ENCODE results near the gene KLF13.

The KLF13 gene

DNA sequence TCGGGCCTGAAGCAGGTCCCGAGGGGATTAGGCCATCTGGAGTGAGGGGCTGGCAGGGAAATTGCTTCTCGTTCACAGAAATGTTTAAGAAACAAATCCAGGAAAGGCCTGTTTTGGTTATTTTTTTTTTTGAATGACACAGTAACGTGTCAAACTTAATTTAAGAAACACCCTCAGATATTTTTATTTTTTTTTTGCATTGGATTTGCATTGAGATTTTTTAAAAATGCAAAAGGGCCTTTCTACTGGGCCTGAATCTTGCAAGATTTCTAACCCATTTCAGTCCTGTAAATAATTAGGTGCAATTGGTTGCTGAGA lies 25.0 kb upstream of the KLF13 start:
- Histone ChIP-seq H3K23ac (ENCODE audit: low read length) (no peak overlapping the region), H4K5ac (ENCODE audit: low read length) (no peak overlapping the region), H2BK15ac (replicated peaks; ENCODE audit: low read depth) (no peak overlapping the region), H4K8ac (ENCODE audit: low read depth, low read length) (no peak overlapping the region), H3K4me3 (ENCODE audit: low read length) (no peak overlapping the region), H3K9ac (ENCODE audit: low read length) (no peak overlapping the region), H3K4ac (ENCODE audit: low read depth, low read length) (no peak overlapping the region), H3K79me1 (ENCODE audit: low read length) (no peaks in the 10 kb centered on the region), H2BK5ac (ENCODE audit: low read length) (no peak overlapping the region), H2BK120ac (ENCODE audit: low read depth, low read length) (no peak overlapping the region), H3K27ac (ENCODE audit: low read depth, low read length) (no peak overlapping the region), H3K4me2 (ENCODE audit: low read length) (no peak overlapping the region), H2AK5ac (ENCODE audit: low read length) (no peak overlapping the region), H3K79me2 (ENCODE audit: control insufficient read depth, insufficient read depth, low read length) (no peaks in the 10 kb centered on the region), H3K27me3 (ENCODE audit: insufficient read depth, low read length, poor library complexity) (no peaks in the 10 kb centered on the region), H3K4me1 (ENCODE audit: control insufficient read depth, low read depth, low read length) (peaks cover 9% of the 10 kb centered on the region), H3K56ac (ENCODE audit: low read length) (peak overlapping the region; percentile 65), H3K36me3 (ENCODE audit: control insufficient read depth, insufficient read depth, low read length) (no peaks in the 10 kb centered on the region), H3K18ac (ENCODE audit: low read length) (no peak overlapping the region)
- DNase-seq: no peak
- no CpG with 5 or more reads among the region's 4 CpGs for WGBS (ENCODE audit: extremely low coverage, insufficient coverage, low lambda C conversion rate)

GRCh38 chr15:31302029-31302657 lies 24.5 kb upstream of the KLF13 start:
- WGBS (ENCODE audit: extremely low coverage, insufficient coverage, low lambda C conversion rate): no CpG with 5 or more reads among the region's 13 CpGs
- no peaks in the 10 kb centered on the region for H3K79me1 ChIP-seq (ENCODE audit: low read length)
- peak overlapping the region; percentile 15 for H3K23ac ChIP-seq (ENCODE audit: low read length)
- H3K9ac ChIP-seq (ENCODE audit: low read length): no peak overlapping the region
- H3K4me3 ChIP-seq (ENCODE audit: low read length): no peak overlapping the region
- no peak overlapping the region for H3K4me2 ChIP-seq (ENCODE audit: low read length)
- H2BK15ac ChIP-seq (replicated peaks; ENCODE audit: low read depth): no peak overlapping the region
- H2AK5ac ChIP-seq (ENCODE audit: low read length): no peak overlapping the region
- peaks cover 9% of the 10 kb centered on the region for H3K4me1 ChIP-seq (ENCODE audit: control insufficient read depth, low read depth, low read length)
- H3K27me3 ChIP-seq (ENCODE audit: insufficient read depth, low read length, poor library complexity): no peaks in the 10 kb centered on the region
- H3K27ac ChIP-seq (ENCODE audit: low read depth, low read length): no peak overlapping the region
- DNase-seq: no peak
- no peak overlapping the region for H2BK120ac ChIP-seq (ENCODE audit: low read depth, low read length)
- H3K36me3 ChIP-seq (ENCODE audit: control insufficient read depth, insufficient read depth, low read length): no peaks in the 10 kb centered on the region
- no peak overlapping the region for H2BK5ac ChIP-seq (ENCODE audit: low read length)
- H3K18ac ChIP-seq (ENCODE audit: low read length): no peak overlapping the region
- H4K8ac ChIP-seq (ENCODE audit: low read depth, low read length): no peak overlapping the region
- H3K56ac ChIP-seq (ENCODE audit: low read length): no peak overlapping the region
- no peak overlapping the region for H4K5ac ChIP-seq (ENCODE audit: low read length)
- no peaks in the 10 kb centered on the region for H3K79me2 ChIP-seq (ENCODE audit: control insufficient read depth, insufficient read depth, low read length)
- H3K4ac ChIP-seq (ENCODE audit: low read depth, low read length): no peak overlapping the region

GRCh38 chr15:31302778-31303725 lies 23.6 kb upstream of the KLF13 start:
- peak; percentile 59 for DNase-seq
- no peak overlapping the region for H4K5ac ChIP-seq (ENCODE audit: low read length)
- no peak overlapping the region for H3K9ac ChIP-seq (ENCODE audit: low read length)
- no peaks in the 10 kb centered on the region for H3K27me3 ChIP-seq (ENCODE audit: insufficient read depth, low read length, poor library complexity)
- no peak overlapping the region for H3K23ac ChIP-seq (ENCODE audit: low read length)
- H3K4me1 ChIP-seq (ENCODE audit: control insufficient read depth, low read depth, low read length): peaks cover 9% of the 10 kb centered on the region
- WGBS (ENCODE audit: extremely low coverage, insufficient coverage, low lambda C conversion rate): no CpG with 5 or more reads among the region's 17 CpGs
- no peak overlapping the region for H3K56ac ChIP-seq (ENCODE audit: low read length)
- H2BK5ac ChIP-seq (ENCODE audit: low read length): no peak overlapping the region
- no peaks in the 10 kb centered on the region for H3K79me2 ChIP-seq (ENCODE audit: control insufficient read depth, insufficient read depth, low read length)
- H2AK5ac ChIP-seq (ENCODE audit: low read length): no peak overlapping the region
- no peak overlapping the region for H2BK120ac ChIP-seq (ENCODE audit: low read depth, low read length)
- no peak overlapping the region for H3K18ac ChIP-seq (ENCODE audit: low read length)
- H3K4ac ChIP-seq (ENCODE audit: low read depth, low read length): no peak overlapping the region
- no peaks in the 10 kb centered on the region for H3K79me1 ChIP-seq (ENCODE audit: low read length)
- no peak overlapping the region for H2BK15ac ChIP-seq (replicated peaks; ENCODE audit: low read depth)
- no peak overlapping the region for H3K4me3 ChIP-seq (ENCODE audit: low read length)
- H4K8ac ChIP-seq (ENCODE audit: low read depth, low read length): no peak overlapping the region
- H3K4me2 ChIP-seq (ENCODE audit: low read length): no peak overlapping the region
- no peaks in the 10 kb centered on the region for H3K36me3 ChIP-seq (ENCODE audit: control insufficient read depth, insufficient read depth, low read length)
- no peak overlapping the region for H3K27ac ChIP-seq (ENCODE audit: low read depth, low read length)

GRCh38 chr15:31303726-31304648 lies 22.6 kb upstream of the KLF13 start:
- H3K79me2 ChIP-seq (ENCODE audit: control insufficient read depth, insufficient read depth, low read length): no peaks in the 10 kb centered on the region
- H3K23ac ChIP-seq (ENCODE audit: low read length): no peak overlapping the region
- H2BK5ac ChIP-seq (ENCODE audit: low read length): no peak overlapping the region
- WGBS (ENCODE audit: extremely low coverage, insufficient coverage, low lambda C conversion rate): no CpG with 5 or more reads among the region's 14 CpGs
- H3K4me1 ChIP-seq (ENCODE audit: control insufficient read depth, low read depth, low read length): peaks cover 9% of the 10 kb centered on the region
- no peak overlapping the region for H4K8ac ChIP-seq (ENCODE audit: low read depth, low read length)
- H3K9ac ChIP-seq (ENCODE audit: low read length): no peak overlapping the region
- H3K36me3 ChIP-seq (ENCODE audit: control insufficient read depth, insufficient read depth, low read length): no peaks in the 10 kb centered on the region
- H3K4me2 ChIP-seq (ENCODE audit: low read length): no peak overlapping the region
- H4K5ac ChIP-seq (ENCODE audit: low read length): no peak overlapping the region
- DNase-seq: no peak
- H3K4ac ChIP-seq (ENCODE audit: low read depth, low read length): no peak overlapping the region
- H3K4me3 ChIP-seq (ENCODE audit: low read length): no peak overlapping the region
- H3K79me1 ChIP-seq (ENCODE audit: low read length): no peaks in the 10 kb centered on the region
- H2AK5ac ChIP-seq (ENCODE audit: low read length): no peak overlapping the region
- H3K27ac ChIP-seq (ENCODE audit: low read depth, low read length): no peak overlapping the region
- peak overlapping the region; percentile 62 for H3K56ac ChIP-seq (ENCODE audit: low read length)
- H2BK15ac ChIP-seq (replicated peaks; ENCODE audit: low read depth): no peak overlapping the region
- H3K18ac ChIP-seq (ENCODE audit: low read length): no peak overlapping the region
- no peak overlapping the region for H2BK120ac ChIP-seq (ENCODE audit: low read depth, low read length)
- no peaks in the 10 kb centered on the region for H3K27me3 ChIP-seq (ENCODE audit: insufficient read depth, low read length, poor library complexity)

GRCh38 chr15:31304751-31305365 lies 21.8 kb upstream of the KLF13 start:
- Histone ChIP-seq H3K79me2 (ENCODE audit: control insufficient read depth, insufficient read depth, low read length) (no peaks in the 10 kb centered on the region), H2BK5ac (ENCODE audit: low read length) (no peak overlapping the region), H3K4me2 (ENCODE audit: low read length) (no peak overlapping the region), H3K4ac (ENCODE audit: low read depth, low read length) (no peak overlapping the region), H3K9ac (ENCODE audit: low read length) (no peak overlapping the region), H3K27me3 (ENCODE audit: insufficient read depth, low read length, poor library complexity) (no peaks in the 10 kb centered on the region), H3K23ac (ENCODE audit: low read length) (no peak overlapping the region), H3K4me1 (ENCODE audit: control insufficient read depth, low read depth, low read length) (peaks cover 9% of the 10 kb centered on the region), H3K36me3 (ENCODE audit: control insufficient read depth, insufficient read depth, low read length) (no peaks in the 10 kb centered on the region), H4K8ac (ENCODE audit: low read depth, low read length) (no peak overlapping the region), H2BK120ac (ENCODE audit: low read depth, low read length) (no peak overlapping the region), H2AK5ac (ENCODE audit: low read length) (no peak overlapping the region), H3K79me1 (ENCODE audit: low read length) (no peaks in the 10 kb centered on the region), H3K27ac (ENCODE audit: low read depth, low read length) (no peak overlapping the region), H4K5ac (ENCODE audit: low read length) (no peak overlapping the region), H3K56ac (ENCODE audit: low read length) (no peak overlapping the region), H2BK15ac (replicated peaks; ENCODE audit: low read depth) (no peak overlapping the region), H3K4me3 (ENCODE audit: low read length) (no peak overlapping the region), H3K18ac (ENCODE audit: low read length) (no peak overlapping the region)
- WGBS (ENCODE audit: extremely low coverage, insufficient coverage, low lambda C conversion rate): no CpG with 5 or more reads among the region's 12 CpGs
- peak; percentile 42 for DNase-seq

Measured in mesendoderm (in vitro differentiated cells).